HL-60 (cell line): ENCODE results near the gene FGF4.

Experiments
- CTCF ChIP-seq: IDR thresholded peaks from one replicate; pipeline ENCODE4 v1.5.1; 2011; ENCODE audit warnings: low read length, control low read depth, inconsistent platforms; ENCODE audit not compliant: insufficient read depth
- REST ChIP-seq: IDR thresholded peaks from 2 replicates; pipeline ENCODE4 v1.6.1; 2012; ENCODE audit warnings: low read depth; ENCODE audit not compliant: insufficient replicate concordance

GRCh38 chr11:69775163-69775755 lies at the start of gene FGF4:
- no peak for TF ChIP-seq CTCF
- no peak for TF ChIP-seq REST
